ENCODE data around the gene REXO4.

GRCh38 chr9:133370685-133371084, 47.1 kb downstream of the REXO4 start:
- no peak for TF ChIP-seq CTCF (IDR thresholded peaks at IDR 0.05)
- TF ChIP-seq POLR2A (IDR thresholded peaks at IDR 0.05), result no peak

All from adrenal gland (tissue), 5 donors.